ENCODE data around the gene RWDD4.

DNA sequence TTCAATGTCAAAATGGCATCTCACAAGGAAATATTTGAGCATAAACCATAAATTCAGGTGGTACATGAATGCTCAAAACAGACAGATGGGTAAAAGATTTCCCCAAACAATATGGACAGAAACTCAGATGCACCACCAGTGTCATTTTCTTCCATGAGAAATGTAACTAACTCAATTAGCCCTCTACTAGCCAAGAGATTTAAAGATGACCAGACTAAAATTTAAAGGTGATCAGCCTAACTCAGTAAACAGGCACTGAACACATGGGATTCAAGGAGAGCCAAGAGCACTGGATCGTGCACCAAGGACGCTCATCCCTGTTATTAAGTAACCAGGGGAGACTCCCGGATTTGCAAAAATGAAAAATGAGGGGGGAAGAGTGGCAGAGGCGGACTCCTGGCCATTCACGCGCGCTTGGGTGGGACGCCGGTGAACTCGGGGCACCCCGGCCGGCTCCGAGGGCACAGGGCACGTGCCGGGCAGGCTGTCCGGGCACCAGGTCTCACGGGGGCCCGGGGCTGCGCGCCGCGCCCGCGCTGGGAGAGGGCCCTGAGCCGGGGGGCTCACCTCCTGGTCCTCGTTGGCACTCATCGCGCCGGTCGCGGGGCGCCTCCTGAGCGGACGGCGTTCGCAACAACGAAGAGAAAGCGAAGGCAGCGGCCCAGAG, 490 bp downstream of the RWDD4 start:
- no peak for TF ChIP-seq POLR2A (IDR thresholded peaks at IDR 0.05)
- no peak for TF ChIP-seq CTCF (IDR thresholded peaks at IDR 0.05)
